ENCODE measurements around the gene MRPS27. TPM values are rescaled to one million over a fixed set of nuclear protein-coding genes. Genes with fewer than 3 reads are reported as not detected.

MRPS27 gene
- total and polyA plus RNA-seq, 8 donors: 14.8 to 43.3 (median 23.1) TPM

DNA sequence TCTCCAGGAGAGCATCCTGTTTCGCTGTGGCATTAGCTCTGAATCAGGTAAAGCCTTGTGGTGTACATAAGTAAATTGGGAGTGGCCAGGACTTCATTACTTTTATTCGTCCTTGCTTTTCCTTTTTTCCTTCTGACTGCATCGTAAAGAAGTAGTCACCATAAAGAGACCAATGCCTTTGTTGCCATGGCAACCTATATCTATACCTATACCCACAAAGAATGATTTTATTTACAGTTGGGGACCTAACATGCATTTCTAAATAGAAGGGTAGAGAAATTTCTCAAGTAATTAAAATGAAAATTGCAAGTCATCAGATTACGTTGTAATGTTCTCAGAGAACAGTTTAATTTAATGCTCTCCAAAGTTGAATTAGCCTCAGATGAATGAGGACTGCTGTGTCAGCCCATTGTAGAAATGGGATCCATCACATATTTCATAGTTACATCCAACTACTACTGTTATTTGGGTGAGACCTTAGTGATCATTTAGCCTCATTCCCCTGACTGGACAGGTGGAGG, 18.7 kb upstream of the MRPS27 start:
- Histone ChIP-seq H3K27me3 (no peaks in the 10 kb centered on the region), H3K27ac (no peak overlapping the region), H3K36me3 (peaks cover 15 to 87% (median 71%) of the 10 kb centered on the region in 4 donors), H3K4me1 (peaks cover 0 to 6% (median 0%) of the 10 kb centered on the region in 4 donors), H3K9me3 (no peaks in the 10 kb centered on the region), H3K4me3 (no peak overlapping the region)
- 88 to 93% (median 92%) methylated on average over 4 of the region's 4 CpGs for WGBS, 5 donors
- no peak for DNase-seq
- intact Hi-C loops (cut with DNase I; ENCODE audit: low total_unique reads): no loop called here
- no peak for TF ChIP-seq EP300 (IDR thresholded peaks at IDR 0.05)
- no peak for TF ChIP-seq POLR2A (IDR thresholded peaks at IDR 0.05)
- TF ChIP-seq, protein P1, sequence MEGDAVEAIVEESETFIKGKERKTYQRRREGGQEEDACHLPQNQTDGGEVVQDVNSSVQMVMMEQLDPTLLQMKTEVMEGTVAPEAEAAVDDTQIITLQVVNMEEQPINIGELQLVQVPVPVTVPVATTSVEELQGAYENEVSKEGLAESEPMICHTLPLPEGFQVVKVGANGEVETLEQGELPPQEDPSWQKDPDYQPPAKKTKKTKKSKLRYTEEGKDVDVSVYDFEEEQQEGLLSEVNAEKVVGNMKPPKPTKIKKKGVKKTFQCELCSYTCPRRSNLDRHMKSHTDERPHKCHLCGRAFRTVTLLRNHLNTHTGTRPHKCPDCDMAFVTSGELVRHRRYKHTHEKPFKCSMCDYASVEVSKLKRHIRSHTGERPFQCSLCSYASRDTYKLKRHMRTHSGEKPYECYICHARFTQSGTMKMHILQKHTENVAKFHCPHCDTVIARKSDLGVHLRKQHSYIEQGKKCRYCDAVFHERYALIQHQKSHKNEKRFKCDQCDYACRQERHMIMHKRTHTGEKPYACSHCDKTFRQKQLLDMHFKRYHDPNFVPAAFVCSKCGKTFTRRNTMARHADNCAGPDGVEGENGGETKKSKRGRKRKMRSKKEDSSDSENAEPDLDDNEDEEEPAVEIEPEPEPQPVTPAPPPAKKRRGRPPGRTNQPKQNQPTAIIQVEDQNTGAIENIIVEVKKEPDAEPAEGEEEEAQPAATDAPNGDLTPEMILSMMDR (IDR thresholded peaks at IDR 0.05): no peak
- TF ChIP-seq POLR2AphosphoS5 (IDR thresholded peaks at IDR 0.05): no peak

DNA sequence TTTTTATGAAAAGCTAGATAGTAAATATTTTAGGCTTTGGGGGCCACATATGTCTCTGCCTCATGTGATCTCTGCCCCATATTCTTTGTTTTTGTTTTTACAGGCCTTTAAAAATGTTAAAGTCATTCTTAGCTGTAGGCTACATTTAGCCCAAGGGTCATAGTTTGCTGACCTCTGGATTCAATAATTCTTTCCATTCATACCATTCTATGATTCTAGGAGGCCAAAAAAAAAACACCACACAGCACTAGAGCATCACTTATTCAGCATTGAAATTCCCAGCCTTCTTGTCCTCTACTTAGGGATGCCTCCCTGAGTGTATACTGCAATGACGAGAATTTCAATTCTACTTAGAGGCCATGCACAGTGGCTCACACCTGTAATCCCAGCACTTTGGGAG, 17.1 kb upstream of the MRPS27 start:
- Histone ChIP-seq H3K4me3 (no peak overlapping the region), H3K27me3 (no peaks in the 10 kb centered on the region), H3K27ac (no peak overlapping the region), H3K9me3 (no peaks in the 10 kb centered on the region), H3K36me3 (peaks cover 10 to 81% (median 62%) of the 10 kb centered on the region in 4 donors), H3K4me1 (peaks cover 0 to 6% (median 0%) of the 10 kb centered on the region in 4 donors)
- no peak for DNase-seq
- TF ChIP-seq, protein P1 (IDR thresholded peaks at IDR 0.05): no peak
- TF ChIP-seq POLR2AphosphoS5 (IDR thresholded peaks at IDR 0.05): no peak
- TF ChIP-seq POLR2A (IDR thresholded peaks at IDR 0.05): no peak
- 88 to 100% (median 89%) methylated on average over 1 of the region's 1 CpG for WGBS, 5 donors
- intact Hi-C loops (cut with DNase I; ENCODE audit: low total_unique reads): no loop called here

DNA sequence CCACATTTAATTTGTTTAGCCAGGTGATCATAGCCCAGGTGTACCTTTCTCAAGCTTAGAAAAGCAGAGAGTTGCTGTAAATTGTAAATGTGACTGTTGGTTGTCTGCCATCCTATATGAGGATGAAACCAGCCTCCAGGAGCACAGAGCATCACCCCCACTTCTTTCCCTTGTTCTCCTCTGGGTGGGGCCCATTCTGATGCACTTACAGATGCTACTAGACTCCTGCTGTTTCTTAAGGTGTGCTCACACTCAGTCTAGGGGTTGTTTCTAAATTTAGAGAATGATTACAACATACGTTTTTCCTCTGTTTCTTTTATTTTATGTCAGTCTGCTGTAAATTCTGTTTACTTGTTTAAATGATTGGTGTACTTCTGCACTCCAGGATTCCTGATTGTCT, 10.7 kb upstream of the MRPS27 start:
- Histone ChIP-seq H3K27ac (no peak overlapping the region), H3K9me3 (no peaks in the 10 kb centered on the region), H3K27me3 (no peaks in the 10 kb centered on the region), H3K4me1 (peaks cover 0 to 5% (median 2%) of the 10 kb centered on the region in 4 donors), H3K4me3 (no peak overlapping the region), H3K36me3 (peaks cover 6 to 73% (median 49%) of the 10 kb centered on the region in 4 donors)
- 77 to 94% (median 91%) methylated on average over 1 of the region's 1 CpG for WGBS, 5 donors
- TF ChIP-seq POLR2A (IDR thresholded peaks at IDR 0.05) (no peak), EP300 (IDR thresholded peaks at IDR 0.05) (no peak), POLR2AphosphoS5 (IDR thresholded peaks at IDR 0.05) (no peak)
- TF ChIP-seq, protein P1 (IDR thresholded peaks at IDR 0.05): no peak
- intact Hi-C loops (cut with DNase I; ENCODE audit: low total_unique reads): no loop called here
- no peak for DNase-seq

DNA sequence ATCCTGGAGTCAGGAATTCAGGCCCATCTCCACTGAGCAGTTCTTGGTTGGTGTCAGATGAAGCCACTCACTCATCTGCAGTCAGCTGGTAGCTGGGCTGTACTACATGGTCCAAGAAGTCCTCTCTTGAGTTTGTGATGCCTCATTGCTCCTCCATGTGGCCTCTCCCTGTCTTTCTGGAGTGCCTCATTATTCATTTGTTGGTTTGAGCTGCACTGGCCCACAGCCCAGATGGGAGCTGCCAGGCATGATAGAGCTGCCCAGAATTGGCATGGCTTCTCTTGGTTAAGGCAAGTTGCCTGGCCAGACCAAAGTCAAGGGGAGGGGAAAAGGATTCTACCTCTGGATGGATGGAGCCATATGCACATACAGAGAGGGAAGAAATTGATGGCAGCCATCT, 8.1 kb upstream of the MRPS27 start:
- intact Hi-C loops (cut with DNase I; ENCODE audit: low total_unique reads): no loop called here
- DNase-seq: peak in 1 of 2 donors; percentile 29
- H3K27me3 ChIP-seq: no peaks in the 10 kb centered on the region
- no peak overlapping the region for H3K27ac ChIP-seq
- H3K9me3 ChIP-seq: no peaks in the 10 kb centered on the region
- peaks cover 0 to 5% (median 2%) of the 10 kb centered on the region in 4 donors for H3K4me1 ChIP-seq
- H3K36me3 ChIP-seq: peaks cover 6 to 86% (median 59%) of the 10 kb centered on the region in 4 donors
- TF ChIP-seq EP300 (IDR thresholded peaks at IDR 0.05): no peak
- no peak for TF ChIP-seq POLR2AphosphoS5 (IDR thresholded peaks at IDR 0.05)
- no peak for TF ChIP-seq POLR2A (IDR thresholded peaks at IDR 0.05)
- TF ChIP-seq, protein P1 (IDR thresholded peaks at IDR 0.05): no peak
- H3K4me3 ChIP-seq: no peak overlapping the region

Data from stomach (tissue), 9 donors.